Astrocyte (in vitro differentiated cells and primary cell): Measurements from ENCODE around the gene MT1HL1.

ENCODE experiments used
- CTCF ChIP-seq: IDR thresholded peaks from 2 replicates; pipeline ENCODE4 v1.5.1; 2011; ENCODE audit warnings: low read depth, mild to moderate bottlenecking, inconsistent platforms, low read length, moderate library complexity; ENCODE audit not compliant: insufficient read depth
- EZH2 ChIP-seq: IDR thresholded peaks from 2 replicates; pipeline ENCODE4 v1.6.1; 2012; ENCODE audit warnings: mild to moderate bottlenecking, low read length, inconsistent platforms; ENCODE audit not compliant: insufficient read depth

GRCh38 chr1:236978740-236979139 is 25.5 kb downstream of the MT1HL1 start:
- TF ChIP-seq CTCF: no peak
- TF ChIP-seq EZH2: no peak
